HG03457 (cell line): ENCODE data around the gene NUSAP1.
A peak's percentile ranks its signal among the peaks of the same experiment; 100 is the strongest.
"Not testable (repeated sequence)": the region's sequence is repeated elsewhere in the genome, so short reads cannot be mapped to it uniquely, and the experiment has no call there.

ENCODE experiments used
- ATAC-seq: cut with Tn5 transposase; IDR thresholded peaks from one replicate; pipeline ENCODE4 v1.9.1; 2021; ENCODE audit warnings: moderate number of reproducible peaks; ENCODE audit not compliant: unreplicated experiment

The NUSAP1 gene

GRCh38 chr15:41331833-41332193 lies 868 bp upstream of the NUSAP1 start:
- no peak for ATAC-seq

- peak; percentile 16 for ATAC-seq
These were observed 413 bp downstream of the NUSAP1 start for GRCh38 chr15:41333026-41333562.

- ATAC-seq: no peak
These were observed 1.8 kb downstream of the NUSAP1 start for GRCh38 chr15:41334293-41335120.

- ATAC-seq: no peak
These were observed 3.9 kb downstream of the NUSAP1 start for GRCh38 chr15:41336549-41336948.

- no peak for ATAC-seq
These were observed 4.4 kb downstream of the NUSAP1 start for GRCh38 chr15:41337047-41337446.

GRCh38 chr15:41337631-41338522 lies 5.2 kb downstream of the NUSAP1 start:
- no peak for ATAC-seq

DNA sequence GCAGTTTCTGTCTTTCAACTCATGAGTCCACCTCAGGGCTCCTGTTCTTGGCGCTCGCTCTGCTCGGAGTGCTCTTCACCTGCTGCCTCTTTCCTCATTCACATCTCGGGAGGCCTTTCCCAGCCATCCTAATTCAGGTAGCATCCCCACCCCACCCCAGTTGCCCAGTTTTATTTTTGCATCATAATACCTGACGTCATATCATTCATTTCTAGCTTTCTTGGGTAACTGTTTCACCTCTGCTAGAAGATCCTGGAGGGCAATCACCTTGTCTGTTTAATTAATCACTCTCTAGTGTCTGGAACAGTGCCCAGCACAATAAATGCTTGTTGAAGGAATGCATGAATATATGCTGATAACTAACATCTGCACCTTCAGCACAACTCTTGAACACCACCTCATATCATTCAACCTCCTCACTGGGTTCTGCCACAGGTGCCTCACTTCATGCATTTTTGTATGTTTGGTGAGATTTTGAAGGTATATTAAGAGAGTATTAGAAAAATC lies 7.6 kb downstream of the NUSAP1 start:
- ATAC-seq: no peak

GRCh38 chr15:41341519-41341918 lies 8.8 kb downstream of the NUSAP1 start:
- no peak for ATAC-seq

- ATAC-seq: no peak
These were observed 14.6 kb downstream of the NUSAP1 start for GRCh38 chr15:41347236-41347635.

- no peak for ATAC-seq
These were observed 17.5 kb downstream of the NUSAP1 start for GRCh38 chr15:41350057-41350717.

DNA sequence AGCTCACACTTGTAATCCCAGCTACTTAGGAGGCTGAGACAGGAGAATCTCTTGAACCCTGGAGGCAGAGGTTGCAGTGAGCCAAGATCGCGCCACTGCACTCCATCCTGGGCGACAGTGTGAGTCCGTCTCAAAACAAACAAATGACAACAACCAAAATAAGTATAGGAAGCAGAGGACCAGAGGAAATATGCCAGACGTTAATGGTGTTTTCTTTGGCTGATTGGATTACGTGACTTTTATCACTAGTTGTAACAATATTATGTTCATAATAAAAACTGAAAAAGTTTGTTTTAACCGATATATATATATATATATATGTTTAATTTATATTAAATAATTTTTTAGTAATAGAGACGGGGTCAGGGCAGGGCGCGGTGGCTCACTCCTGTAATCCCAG lies 21.7 kb downstream of the NUSAP1 start:
- no peak for ATAC-seq

DNA sequence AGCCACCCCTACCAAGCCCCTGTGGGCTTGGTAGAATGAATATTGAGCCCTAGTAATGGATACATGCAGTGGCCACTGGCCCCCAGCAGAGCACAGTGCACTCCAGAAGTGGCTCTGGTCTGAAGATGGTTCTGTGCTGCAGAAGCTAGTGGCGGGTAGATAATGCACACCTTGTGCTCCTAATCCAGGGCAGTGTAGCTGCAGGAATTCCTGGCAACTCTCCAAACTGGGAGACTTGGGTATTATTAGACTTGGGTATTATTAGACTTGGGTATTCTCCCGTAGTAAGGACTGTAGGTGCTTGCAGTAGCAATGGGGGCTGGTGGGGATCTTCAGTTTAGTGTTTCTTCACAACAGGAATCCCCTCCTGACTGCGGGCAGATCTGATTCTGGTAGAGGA lies 34.7 kb downstream of the NUSAP1 start:
- ATAC-seq: no peak

- no peak for ATAC-seq
These were observed 45.3 kb downstream of the NUSAP1 start for GRCh38 chr15:41377978-41378377.

GRCh38 chr15:41383974-41384749 lies 51.5 kb downstream of the NUSAP1 start:
- not testable (repeated sequence) for ATAC-seq

DNA sequence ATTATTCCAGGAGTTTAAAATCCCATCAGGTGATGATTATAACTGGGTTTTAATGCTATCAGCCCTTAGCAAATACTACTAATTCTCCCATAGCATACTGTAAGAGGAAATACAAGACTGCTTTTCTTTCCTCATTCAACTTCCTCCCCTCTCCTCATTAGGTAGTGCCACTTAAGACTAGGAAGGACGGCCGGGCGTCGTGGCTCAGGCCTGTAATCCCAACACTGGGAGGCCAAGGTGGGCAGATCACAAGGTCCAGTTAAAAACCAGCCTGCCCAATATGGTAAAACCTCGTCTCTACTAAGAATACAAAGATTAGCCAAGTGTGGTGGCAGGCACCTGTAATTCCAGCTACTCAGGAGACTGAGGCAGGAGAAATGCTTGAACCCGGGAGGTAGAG lies 55.0 kb downstream of the NUSAP1 start:
- ATAC-seq: no peak

DNA sequence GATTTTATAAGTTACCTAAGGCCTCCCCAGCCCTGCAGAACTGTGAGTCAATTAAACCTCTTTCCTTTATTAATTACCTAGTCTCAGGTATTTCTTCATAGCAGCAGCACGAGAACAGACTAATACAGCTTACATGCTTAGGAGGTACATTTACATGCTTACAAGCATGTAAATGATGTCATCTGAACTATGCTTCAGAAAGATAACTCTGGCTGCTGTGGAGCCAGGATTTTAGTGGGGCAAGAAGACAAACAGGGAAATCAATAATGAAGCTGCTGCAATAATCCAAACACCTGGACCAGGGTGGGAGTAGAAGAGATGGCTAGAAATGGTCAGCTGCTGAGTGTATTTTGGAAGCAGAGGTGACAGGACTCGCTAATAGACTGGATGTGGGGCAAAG lies 60.0 kb downstream of the NUSAP1 start:
- ATAC-seq: no peak

DNA sequence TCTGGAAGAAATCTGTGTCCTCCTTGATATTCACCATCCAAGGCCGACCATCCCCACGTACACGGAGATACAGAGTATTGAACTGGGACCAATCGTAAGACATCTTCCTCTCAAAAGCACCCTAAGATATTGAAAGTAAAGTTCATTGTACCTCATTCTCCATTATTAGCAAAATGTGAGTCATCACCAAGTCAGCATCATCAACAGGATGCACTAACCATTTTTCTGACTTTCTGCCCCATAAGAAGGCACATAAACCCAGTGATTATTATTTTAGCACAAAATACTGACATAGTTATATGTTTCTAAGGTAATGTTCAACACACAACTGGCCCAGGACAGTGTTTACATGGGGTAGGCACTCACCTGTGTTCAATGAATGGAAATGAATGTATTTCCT lies 62.2 kb downstream of the NUSAP1 start:
- no peak for ATAC-seq

- no peak for ATAC-seq
These were observed 63.4 kb downstream of the NUSAP1 start for GRCh38 chr15:41396111-41396510.

GRCh38 chr15:41401904-41402267 lies 69.2 kb downstream of the NUSAP1 start:
- ATAC-seq: peak; percentile 22

DNA sequence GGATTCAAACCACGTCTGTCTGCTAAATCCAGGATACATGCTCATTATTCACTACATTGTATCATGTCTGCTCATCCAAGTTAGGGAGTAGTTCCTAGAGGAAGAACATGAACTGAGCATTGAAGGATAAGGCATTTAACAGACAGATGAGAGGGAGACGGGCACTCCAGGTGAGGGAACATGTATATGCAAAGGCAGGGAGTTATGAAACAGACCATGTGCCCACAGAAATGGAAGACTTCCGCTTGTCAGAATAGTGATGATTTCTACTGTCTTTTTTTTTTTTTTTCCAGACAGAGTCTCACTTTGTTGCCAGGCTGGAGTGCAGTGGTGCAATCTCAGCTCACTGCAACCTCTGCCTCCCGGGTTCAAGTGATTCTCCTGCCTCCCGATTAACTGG lies 74.7 kb downstream of the NUSAP1 start:
- ATAC-seq: no peak
